Adipose tissue (tissue), 3 donors: ENCODE results near the gene PLXNA4. TPM values are rescaled to one million over a fixed set of nuclear protein-coding genes. Genes with fewer than 3 reads are reported as not detected.

ENCODE experiments used
- H3K27ac ChIP-seq: one replicate; pipeline ENCODE4 v1.5.1; 2013; ENCODE audit warnings: low read depth, low read length
- WGBS, 3 donors: extraction: QIAGEN DNeasy Blood & Tissue Kit; methylation state at CpG; one replicate each; pipeline ENCODE4 v1.1.7; 2013; 5-methylcytosine and 5-hydroxymethylcytosine counted together
- polyA plus RNA-seq, 3 donors: library from polyadenylated mRNA; stranded (reverse); fragments of 200-250 nt; gene quantifications; one replicate each; pipeline ENCODE4 v1.2.3, GENCODE V29; 2013
- donor health status: healthy with polysubstance abuse.
- donor health status: Bipolar disorder and iron deficiency.
- donor health status: healthy.

PLXNA4 gene
- polyA plus RNA-seq, 3 donors = 1.6 to 38.3 (median 11.6) TPM

DNA sequence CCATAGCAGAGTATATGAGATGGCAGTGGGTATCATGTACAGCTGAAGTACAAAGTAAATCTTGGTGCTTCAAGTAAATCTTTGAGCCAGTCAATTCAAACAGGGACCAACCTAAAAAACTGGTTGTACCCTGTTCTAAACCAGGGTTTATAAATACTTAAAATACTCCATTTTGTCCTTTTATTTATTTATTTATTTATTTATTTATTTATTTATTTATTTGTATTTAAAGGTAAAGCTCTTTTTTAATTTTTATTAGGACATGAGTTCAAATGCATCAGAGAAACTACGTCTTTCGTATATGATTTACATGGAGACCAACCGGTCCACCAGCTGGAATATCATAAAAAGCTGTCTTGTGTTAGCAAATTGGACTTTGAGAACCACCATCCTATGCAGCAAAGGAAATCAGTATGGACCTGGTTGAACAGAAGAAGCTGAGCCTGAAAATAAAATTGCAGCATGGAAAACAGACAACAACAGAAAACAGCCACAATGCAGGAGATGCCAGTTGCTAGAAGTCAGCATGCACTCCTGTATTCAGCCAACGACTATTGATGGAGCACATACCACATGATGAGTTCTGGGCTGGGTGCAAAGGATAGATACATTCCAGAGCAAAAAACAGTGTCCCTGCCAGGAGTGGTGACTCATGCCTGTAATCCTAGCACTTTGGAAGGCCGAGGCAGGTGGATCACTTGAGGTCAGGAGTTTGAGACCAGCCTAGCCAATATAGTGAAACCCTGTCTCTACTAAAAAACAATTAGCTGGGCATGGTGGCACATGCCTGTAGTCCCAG, 60.0 kb downstream of the PLXNA4 start:
- no peak overlapping the region for H3K27ac ChIP-seq
- 74 to 79% (median 78%) methylated on average over 5 of the region's 5 CpGs for WGBS, 3 donors

DNA sequence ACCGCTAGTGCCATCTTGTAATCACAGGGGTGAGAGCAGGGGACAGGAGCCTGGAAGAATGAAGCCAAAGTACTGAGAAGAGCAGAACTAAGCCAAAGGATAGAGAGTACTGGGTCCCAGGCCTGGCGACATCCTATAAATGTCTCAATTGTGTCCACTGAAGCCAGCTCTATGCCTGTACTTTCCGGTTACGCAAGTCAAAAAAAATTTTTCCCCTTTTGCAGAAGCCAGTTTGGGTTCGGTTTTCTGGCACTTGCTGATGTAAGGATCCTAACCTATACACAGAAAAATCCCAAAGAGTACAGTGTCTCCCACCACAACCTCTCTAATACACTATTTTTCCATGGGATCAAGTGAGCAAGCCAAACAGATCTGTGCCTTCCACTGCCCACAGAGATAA, 61.1 kb downstream of the PLXNA4 start:
- H3K27ac ChIP-seq = no peak overlapping the region
- WGBS, 3 donors = 87 to 92% (median 91%) methylated on average over 5 of the region's 5 CpGs

DNA sequence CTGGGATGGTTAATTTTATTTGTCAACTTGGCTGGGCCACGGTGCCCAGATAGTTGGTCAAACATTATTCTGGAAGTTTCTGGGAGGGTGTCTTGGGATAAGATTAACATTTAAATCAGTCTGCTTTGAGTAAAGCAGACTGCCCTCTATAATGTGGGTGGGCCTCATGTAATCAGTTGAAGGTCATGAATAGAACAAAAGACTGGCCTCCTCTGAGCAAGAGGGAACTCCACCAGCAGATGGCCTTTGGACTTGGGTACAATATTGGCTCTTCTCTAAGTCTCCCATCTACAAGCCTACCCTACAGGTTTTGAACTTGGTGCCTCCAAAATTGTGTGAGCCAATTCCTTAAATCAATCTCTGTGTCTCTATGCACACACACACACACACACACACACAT, 61.8 kb downstream of the PLXNA4 start:
- no peak overlapping the region for H3K27ac ChIP-seq
- 79 to 89% (median 86%) methylated on average over 1 of the region's 1 CpG for WGBS, 3 donors

GRCh38 chr7:132511921-132512320, 64.3 kb downstream of the PLXNA4 start:
- 76 to 91% (median 85%) methylated on average over 8 of the region's 8 CpGs for WGBS, 3 donors
- no peak overlapping the region for H3K27ac ChIP-seq

DNA sequence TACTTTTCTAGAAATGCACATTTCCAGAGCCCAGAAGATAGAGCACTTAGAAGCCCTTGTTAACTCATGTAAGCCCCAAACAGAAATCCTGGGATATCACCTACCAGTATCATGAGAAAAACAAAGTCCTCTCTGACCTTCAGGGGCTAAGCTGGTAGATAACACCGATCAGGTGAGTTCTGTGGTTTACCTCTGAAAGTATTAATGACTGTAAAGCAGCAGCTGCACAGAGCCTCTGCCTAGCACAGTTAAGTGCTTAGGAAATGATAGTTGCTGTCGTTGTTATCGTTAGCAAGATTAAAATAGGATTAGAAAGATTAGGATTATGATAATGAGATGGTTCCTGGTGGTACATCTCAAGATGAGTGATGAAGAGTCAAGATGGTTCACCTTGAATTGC, 64.9 kb downstream of the PLXNA4 start:
- 62 to 86% (median 83%) methylated on average over 3 of the region's 3 CpGs for WGBS, 3 donors
- H3K27ac ChIP-seq = no peak overlapping the region

- H3K27ac ChIP-seq = no peak overlapping the region
- WGBS, 3 donors = 64 to 67% (median 64%) methylated on average over 4 of the region's 4 CpGs
These were observed 66.6 kb downstream of the PLXNA4 start for GRCh38 chr7:132509643-132510042.

DNA sequence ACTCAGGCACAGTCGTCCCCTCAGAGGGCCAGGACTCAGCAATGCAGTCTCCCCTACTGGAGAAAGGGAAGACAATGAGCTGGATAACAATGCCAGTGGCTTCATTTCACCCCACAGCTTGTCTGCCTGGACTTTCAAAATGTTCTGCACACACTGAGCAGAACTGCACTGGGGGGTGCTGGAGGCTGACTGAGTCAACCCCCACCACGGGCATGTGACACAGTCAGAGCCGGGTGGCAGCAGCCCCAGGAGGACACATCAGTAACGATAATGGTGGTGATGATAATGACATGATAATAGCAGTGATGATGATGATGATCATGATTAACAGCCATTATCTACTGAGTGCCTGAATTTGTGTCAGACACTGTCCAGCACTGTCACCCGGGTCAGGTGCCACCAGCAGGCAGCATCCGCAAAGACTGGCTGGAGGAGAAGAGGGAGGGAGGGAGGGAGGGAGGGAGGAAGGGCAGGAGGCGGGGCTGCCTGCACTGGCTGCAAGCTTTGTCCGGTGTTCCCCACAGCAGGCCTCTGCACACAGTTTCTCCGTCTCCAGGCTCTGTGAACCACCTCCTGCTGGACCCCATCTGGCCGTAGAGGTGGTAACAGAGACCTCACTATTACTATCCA, 67.4 kb downstream of the PLXNA4 start:
- 38 to 52% (median 46%) methylated on average over 10 of the region's 10 CpGs for WGBS, 3 donors
- H3K27ac ChIP-seq = no peak overlapping the region

DNA sequence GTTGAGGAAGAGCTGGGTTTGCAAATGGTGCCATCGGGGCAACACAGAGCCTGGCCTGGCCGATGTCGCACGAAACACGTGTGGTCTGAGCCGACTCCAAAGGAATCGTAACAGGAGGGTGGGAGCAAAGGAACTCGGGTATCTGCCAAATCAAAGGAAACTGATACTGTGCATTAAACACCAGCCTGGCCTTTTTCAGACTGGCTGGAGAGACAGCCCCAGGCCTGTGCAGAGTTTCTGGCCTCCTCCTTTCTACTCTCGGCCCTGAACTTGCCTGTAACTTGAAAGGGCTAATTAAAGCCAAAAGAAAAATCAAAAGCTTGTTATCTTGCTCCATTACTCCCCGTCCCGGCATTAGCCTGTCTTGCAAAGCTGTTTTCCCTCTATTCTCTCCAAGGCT, 71.4 kb downstream of the PLXNA4 start:
- WGBS, 3 donors = 71 to 80% (median 71%) methylated on average over 11 of the region's 11 CpGs
- no peak overlapping the region for H3K27ac ChIP-seq

DNA sequence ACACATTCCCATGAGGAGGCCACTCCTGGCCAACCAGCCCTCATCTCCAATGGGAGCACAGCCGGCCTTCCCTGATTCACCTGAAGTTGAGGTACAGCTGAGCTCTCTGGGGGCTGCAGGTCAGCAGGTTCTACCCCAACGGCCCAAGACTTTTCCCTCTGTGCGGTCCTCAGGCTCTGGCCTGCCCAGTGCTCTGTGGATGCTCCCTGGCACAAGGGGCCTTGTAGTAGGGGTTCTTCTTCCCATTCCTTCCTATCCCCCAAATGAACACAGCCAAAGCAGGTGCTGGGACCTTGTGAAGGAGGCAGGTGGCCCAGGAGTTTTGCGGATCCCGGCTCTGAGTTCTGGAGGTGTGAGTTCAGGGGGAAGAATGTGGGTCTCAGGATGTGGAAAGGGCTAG, 72.2 kb downstream of the PLXNA4 start:
- no peak overlapping the region for H3K27ac ChIP-seq
- 79 to 94% (median 80%) methylated on average over 5 of the region's 5 CpGs for WGBS, 3 donors

DNA sequence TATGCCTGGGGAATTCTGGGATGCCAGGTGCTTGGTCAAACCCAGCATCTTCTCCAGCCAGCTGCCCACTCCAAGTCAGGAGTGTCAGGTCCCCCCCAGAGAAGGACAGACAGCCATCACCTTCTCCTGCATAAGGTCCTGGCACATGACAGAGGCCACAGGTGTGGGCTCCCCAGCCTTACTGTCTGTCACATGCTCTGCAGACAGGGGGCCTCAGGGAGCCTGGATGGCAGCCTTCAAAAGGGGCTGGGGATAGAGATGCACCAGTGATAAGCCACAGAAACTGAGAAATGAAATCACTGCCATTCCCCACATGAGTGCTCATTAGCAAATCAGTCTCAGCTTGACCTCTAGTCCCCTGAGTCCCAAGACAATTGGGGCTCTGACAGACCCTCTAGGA, 72.9 kb downstream of the PLXNA4 start:
- H3K27ac ChIP-seq = no peak overlapping the region

- 74 to 82% (median 82%) methylated on average over 7 of the region's 7 CpGs for WGBS, 3 donors
- H3K27ac ChIP-seq = no peak overlapping the region
These were observed 74.3 kb downstream of the PLXNA4 start for GRCh38 chr7:132501956-132502355.

- WGBS, 3 donors = 49 to 60% (median 57%) methylated on average over 10 of the region's 10 CpGs
- H3K27ac ChIP-seq = no peak overlapping the region
These were observed 75.4 kb downstream of the PLXNA4 start for GRCh38 chr7:132500727-132501440.

- WGBS, 3 donors = 86 to 93% (median 92%) methylated on average over 5 of the region's 5 CpGs
These were observed 76.8 kb downstream of the PLXNA4 start for GRCh38 chr7:132499487-132499886.

GRCh38 chr7:132499065-132499464, 77.2 kb downstream of the PLXNA4 start:
- WGBS, 3 donors = 74 to 76% (median 76%) methylated on average over 3 of the region's 3 CpGs

More at GRCh38 chr7:132499487-132499886, 76.8 kb downstream of the PLXNA4 start:
- H3K27ac ChIP-seq = no peak overlapping the region

GRCh38 chr7:132498319-132498718, 78.0 kb downstream of the PLXNA4 start:
- no peak overlapping the region for H3K27ac ChIP-seq
- 69 to 74% (median 69%) methylated on average over 4 of the region's 4 CpGs for WGBS, 3 donors

More at GRCh38 chr7:132499065-132499464, 77.2 kb downstream of the PLXNA4 start:
- no peak overlapping the region for H3K27ac ChIP-seq

GRCh38 chr7:132497098-132497497, 79.2 kb downstream of the PLXNA4 start:
- WGBS, 3 donors = 74 to 87% (median 83%) methylated on average over 5 of the region's 5 CpGs
- H3K27ac ChIP-seq = no peak overlapping the region

DNA sequence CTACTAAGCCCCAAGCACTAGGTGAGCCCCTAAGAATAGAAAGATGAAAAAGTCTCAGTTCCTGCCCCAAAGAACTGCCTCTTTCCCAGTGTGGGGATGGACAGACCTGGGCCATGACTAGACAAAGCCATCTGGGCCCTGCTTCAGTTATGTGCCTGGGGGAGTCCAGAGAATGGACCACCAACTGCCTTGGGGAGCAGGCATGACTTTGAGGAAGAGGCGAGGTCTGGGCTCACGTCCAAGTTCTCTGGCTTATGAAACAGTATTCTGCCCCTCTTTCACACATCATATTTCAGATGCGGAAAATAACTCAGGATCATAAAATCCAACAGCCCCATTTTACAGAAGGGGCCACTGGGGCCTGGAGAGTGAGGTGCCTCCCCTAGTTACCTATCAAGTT, 80.3 kb downstream of the PLXNA4 start:
- WGBS, 3 donors = 41 to 62% (median 50%) methylated on average over 3 of the region's 3 CpGs
- no peak overlapping the region for H3K27ac ChIP-seq

- H3K27ac ChIP-seq = no peak overlapping the region
- 84 to 91% (median 89%) methylated on average over 12 of the region's 12 CpGs for WGBS, 3 donors
These were observed 81.8 kb downstream of the PLXNA4 start for GRCh38 chr7:132494474-132494873.

GRCh38 chr7:132492823-132493445, 83.3 kb downstream of the PLXNA4 start:
- 53 to 89% (median 87%) methylated on average over 1 of the region's 1 CpG for WGBS, 3 donors
- H3K27ac ChIP-seq = no peak overlapping the region
